ENCODE results near the gene CREB5. TPM values are rescaled to one million over a fixed set of nuclear protein-coding genes. Genes with fewer than 3 reads are reported as not detected.

Gene CREB5
- total and polyA plus RNA-seq, 9 donors = 16.0 to 46.2 (median 28.5) TPM

- H3K27ac ChIP-seq (ENCODE audit: low read length) = no peak overlapping the region
- H3K4me3 ChIP-seq (ENCODE audit: low read length) = no peak overlapping the region
- H3K27me3 ChIP-seq (ENCODE audit: control insufficient read depth, insufficient read depth, low read length) = no peaks in the 10 kb centered on the region
- no peaks in the 10 kb centered on the region for H3K36me3 ChIP-seq (ENCODE audit: control insufficient read depth, insufficient read depth, low read length)
- H3K9me3 ChIP-seq (replicated peaks; ENCODE audit: control insufficient read depth, low read depth, low read length) = peaks cover 8% of the 10 kb centered on the region
- H3K4me1 ChIP-seq (ENCODE audit: control insufficient read depth, insufficient read depth, low read length) = peaks cover 5% of the 10 kb centered on the region
- no peak for DNase-seq
- no CpG with 5 or more reads among the region's 2 CpGs for WGBS (ENCODE audit: insufficient coverage)
These were observed 247.8 kb downstream of the CREB5 start for GRCh38 chr7:28660132-28660531.

GRCh38 chr7:28661826-28662595 lies 249.7 kb downstream of the CREB5 start:
- H3K36me3 ChIP-seq (ENCODE audit: control insufficient read depth, insufficient read depth, low read length) = no peaks in the 10 kb centered on the region
- peaks cover 8% of the 10 kb centered on the region for H3K9me3 ChIP-seq (replicated peaks; ENCODE audit: control insufficient read depth, low read depth, low read length)
- WGBS (ENCODE audit: insufficient coverage) = 57% methylated on average over 11 of the region's 12 CpGs
- peaks cover 7% of the 10 kb centered on the region for H3K4me1 ChIP-seq (ENCODE audit: control insufficient read depth, insufficient read depth, low read length)
- DNase-seq = no peak
- H3K27ac ChIP-seq (ENCODE audit: low read length) = no peak overlapping the region
- H3K4me3 ChIP-seq (ENCODE audit: low read length) = no peak overlapping the region
- no peaks in the 10 kb centered on the region for H3K27me3 ChIP-seq (ENCODE audit: control insufficient read depth, insufficient read depth, low read length)

- WGBS (ENCODE audit: insufficient coverage) = no CpG with 5 or more reads among the region's 2 CpGs
- no peak overlapping the region for H3K4me3 ChIP-seq (ENCODE audit: low read length)
- H3K36me3 ChIP-seq (ENCODE audit: control insufficient read depth, insufficient read depth, low read length) = no peaks in the 10 kb centered on the region
- no peak overlapping the region for H3K27ac ChIP-seq (ENCODE audit: low read length)
- no peaks in the 10 kb centered on the region for H3K27me3 ChIP-seq (ENCODE audit: control insufficient read depth, insufficient read depth, low read length)
- no peaks in the 10 kb centered on the region for H3K9me3 ChIP-seq (replicated peaks; ENCODE audit: control insufficient read depth, low read depth, low read length)
- no peak for DNase-seq
- peaks cover 2% of the 10 kb centered on the region for H3K4me1 ChIP-seq (ENCODE audit: control insufficient read depth, insufficient read depth, low read length)
These were observed 253.8 kb downstream of the CREB5 start for GRCh38 chr7:28666154-28666553.

GRCh38 chr7:28668085-28668484 lies 255.8 kb downstream of the CREB5 start:
- Histone ChIP-seq H3K27me3 (ENCODE audit: control insufficient read depth, insufficient read depth, low read length) (no peaks in the 10 kb centered on the region), H3K4me1 (ENCODE audit: control insufficient read depth, insufficient read depth, low read length) (peaks cover 2% of the 10 kb centered on the region), H3K27ac (ENCODE audit: low read length) (no peak overlapping the region), H3K4me3 (ENCODE audit: low read length) (no peak overlapping the region), H3K9me3 (replicated peaks; ENCODE audit: control insufficient read depth, low read depth, low read length) (no peaks in the 10 kb centered on the region), H3K36me3 (ENCODE audit: control insufficient read depth, insufficient read depth, low read length) (no peaks in the 10 kb centered on the region)
- no peak for DNase-seq
- no CpG with 5 or more reads among the region's 2 CpGs for WGBS (ENCODE audit: insufficient coverage)

- WGBS (ENCODE audit: insufficient coverage) = no CpG with 5 or more reads among the region's 4 CpGs
- H3K27ac ChIP-seq (ENCODE audit: low read length) = no peak overlapping the region
These were observed 257.0 kb downstream of the CREB5 start for GRCh38 chr7:28669330-28669729.

GRCh38 chr7:28671526-28671925 lies 259.2 kb downstream of the CREB5 start:
- Histone ChIP-seq H3K27ac (ENCODE audit: low read length) (no peak overlapping the region), H3K27me3 (ENCODE audit: control insufficient read depth, insufficient read depth, low read length) (no peaks in the 10 kb centered on the region), H3K9me3 (replicated peaks; ENCODE audit: control insufficient read depth, low read depth, low read length) (no peaks in the 10 kb centered on the region), H3K36me3 (ENCODE audit: control insufficient read depth, insufficient read depth, low read length) (no peaks in the 10 kb centered on the region), H3K4me3 (ENCODE audit: low read length) (no peak overlapping the region), H3K4me1 (ENCODE audit: control insufficient read depth, insufficient read depth, low read length) (no peaks in the 10 kb centered on the region)
- DNase-seq = no peak
- WGBS (ENCODE audit: insufficient coverage) = 85% methylated on average over 3 of the region's 4 CpGs

More at GRCh38 chr7:28669330-28669729, 257.0 kb downstream of the CREB5 start:
- DNase-seq = no peak
- Histone ChIP-seq H3K4me1 (ENCODE audit: control insufficient read depth, insufficient read depth, low read length) (peaks cover 2% of the 10 kb centered on the region), H3K9me3 (replicated peaks; ENCODE audit: control insufficient read depth, low read depth, low read length) (no peaks in the 10 kb centered on the region), H3K36me3 (ENCODE audit: control insufficient read depth, insufficient read depth, low read length) (no peaks in the 10 kb centered on the region), H3K4me3 (ENCODE audit: low read length) (no peak overlapping the region), H3K27me3 (ENCODE audit: control insufficient read depth, insufficient read depth, low read length) (no peaks in the 10 kb centered on the region)

GRCh38 chr7:28672397-28672797 lies 260.1 kb downstream of the CREB5 start:
- no peak overlapping the region for H3K27ac ChIP-seq (ENCODE audit: low read length)
- no peaks in the 10 kb centered on the region for H3K9me3 ChIP-seq (replicated peaks; ENCODE audit: control insufficient read depth, low read depth, low read length)
- H3K27me3 ChIP-seq (ENCODE audit: control insufficient read depth, insufficient read depth, low read length) = no peaks in the 10 kb centered on the region
- 83% methylated on average over 2 of the region's 3 CpGs for WGBS (ENCODE audit: insufficient coverage)
- no peak for DNase-seq
- H3K36me3 ChIP-seq (ENCODE audit: control insufficient read depth, insufficient read depth, low read length) = no peaks in the 10 kb centered on the region
- no peak overlapping the region for H3K4me3 ChIP-seq (ENCODE audit: low read length)
- no peaks in the 10 kb centered on the region for H3K4me1 ChIP-seq (ENCODE audit: control insufficient read depth, insufficient read depth, low read length)

GRCh38 chr7:28674359-28674782 lies 262.1 kb downstream of the CREB5 start:
- no peaks in the 10 kb centered on the region for H3K9me3 ChIP-seq (replicated peaks; ENCODE audit: control insufficient read depth, low read depth, low read length)
- no peaks in the 10 kb centered on the region for H3K36me3 ChIP-seq (ENCODE audit: control insufficient read depth, insufficient read depth, low read length)
- H3K27me3 ChIP-seq (ENCODE audit: control insufficient read depth, insufficient read depth, low read length) = no peaks in the 10 kb centered on the region
- DNase-seq = no peak
- no peak overlapping the region for H3K27ac ChIP-seq (ENCODE audit: low read length)
- H3K4me3 ChIP-seq (ENCODE audit: low read length) = no peak overlapping the region
- 75% methylated on average over 5 of the region's 5 CpGs for WGBS (ENCODE audit: insufficient coverage)
- no peaks in the 10 kb centered on the region for H3K4me1 ChIP-seq (ENCODE audit: control insufficient read depth, insufficient read depth, low read length)

GRCh38 chr7:28675429-28675828 lies 263.1 kb downstream of the CREB5 start:
- WGBS (ENCODE audit: insufficient coverage) = 70% methylated on average over 2 of the region's 3 CpGs
- H3K9me3 ChIP-seq (replicated peaks; ENCODE audit: control insufficient read depth, low read depth, low read length) = no peaks in the 10 kb centered on the region
- no peaks in the 10 kb centered on the region for H3K27me3 ChIP-seq (ENCODE audit: control insufficient read depth, insufficient read depth, low read length)
- no peak for DNase-seq
- no peak overlapping the region for H3K4me3 ChIP-seq (ENCODE audit: low read length)
- H3K4me1 ChIP-seq (ENCODE audit: control insufficient read depth, insufficient read depth, low read length) = no peaks in the 10 kb centered on the region
- no peaks in the 10 kb centered on the region for H3K36me3 ChIP-seq (ENCODE audit: control insufficient read depth, insufficient read depth, low read length)
- H3K27ac ChIP-seq (ENCODE audit: low read length) = no peak overlapping the region

GRCh38 chr7:28677668-28678067 lies 265.4 kb downstream of the CREB5 start:
- 90% methylated on average over 3 of the region's 3 CpGs for WGBS (ENCODE audit: insufficient coverage)
- no peaks in the 10 kb centered on the region for H3K27me3 ChIP-seq (ENCODE audit: control insufficient read depth, insufficient read depth, low read length)
- DNase-seq = no peak
- no peaks in the 10 kb centered on the region for H3K36me3 ChIP-seq (ENCODE audit: control insufficient read depth, insufficient read depth, low read length)
- no peak overlapping the region for H3K4me3 ChIP-seq (ENCODE audit: low read length)
- H3K27ac ChIP-seq (ENCODE audit: low read length) = no peak overlapping the region
- H3K9me3 ChIP-seq (replicated peaks; ENCODE audit: control insufficient read depth, low read depth, low read length) = no peaks in the 10 kb centered on the region
- peaks cover 2% of the 10 kb centered on the region for H3K4me1 ChIP-seq (ENCODE audit: control insufficient read depth, insufficient read depth, low read length)

Measured in muscle of leg (tissue), 11 donors.